Keratinocyte (primary cell): ENCODE results near the gene ANKZF1. TPM values are rescaled to one million over a fixed set of nuclear protein-coding genes. Genes with fewer than 3 reads are reported as not detected.
A peak's percentile ranks its signal among the peaks of the same experiment; 100 is the strongest.

Source experiments
- DNase-seq: peaks from one replicate; pipeline ENCODE4 v3.0.0-alpha.2; 2011; ENCODE audit warnings: low read depth, missing footprints, low spot score
- FAIRE-seq: peaks from 2 replicates; lab custom pipeline; 2011; peaks lifted over from hg19 to GRCh38; lab: Jason Lieb, UNC
- H2AFZ ChIP-seq: 2 replicates; pipeline ENCODE4 v1.6.0; 2012; ENCODE audit warnings: low read length, control low read depth, inconsistent platforms; ENCODE audit not compliant: control insufficient read depth
- H3K27ac ChIP-seq: 2 replicates; pipeline ENCODE4 v1.5.1; 2011; ENCODE audit warnings: low read length; ENCODE audit not compliant: control insufficient read depth, insufficient read depth
- H3K27me3 ChIP-seq: 3 replicates; pipeline ENCODE4 v1.6.0; 2011; ENCODE audit warnings: low read length; ENCODE audit not compliant: control insufficient read depth, insufficient read depth; ENCODE audit errors: extremely low read depth
- H3K36me3 ChIP-seq, 2 experiments: 2 replicates in 1 of 2; 3 replicates in 1 of 2; pipeline ENCODE4 v1.5.1; 2011; ENCODE audit warnings: low read length in 2 of 2, mild to moderate bottlenecking in 1 of 2; ENCODE audit not compliant: control insufficient read depth in 2 of 2, insufficient read depth in 2 of 2; ENCODE audit errors: extremely low read depth in 1 of 2
- H3K4me1 ChIP-seq: 3 replicates; pipeline ENCODE4 v1.5.1; 2011; ENCODE audit warnings: low read length; ENCODE audit not compliant: control insufficient read depth, insufficient read depth; ENCODE audit errors: extremely low read depth
- H3K4me2 ChIP-seq: 3 replicates; pipeline ENCODE4 v1.6.0; 2011; ENCODE audit warnings: low read depth, low read length; ENCODE audit not compliant: control insufficient read depth, insufficient read depth; ENCODE audit errors: extremely low read depth
- H3K4me3 ChIP-seq, 3 experiments: fragments of 200-600 bp in 1 of 3; sonication (generic) in 1 of 3; 2 replicates in 2 of 3; 3 replicates in 1 of 3; pipeline ENCODE4 v1.5.1; 2011 to 2016; ENCODE audit warnings: low read length in 3 of 3, mild to moderate bottlenecking in 3 of 3, control low read depth in 2 of 3, inconsistent platforms in 1 of 3, low read depth in 1 of 3, mixed read lengths in 1 of 3, mixed run types in 1 of 3, moderate library complexity in 1 of 3; ENCODE audit not compliant: control insufficient read depth in 2 of 3, insufficient read depth in 2 of 3; ENCODE audit errors: extremely low read depth in 1 of 3
- H3K79me2 ChIP-seq: 2 replicates; pipeline ENCODE4 v1.6.0; 2012; ENCODE audit warnings: low read length; ENCODE audit not compliant: control insufficient read depth, insufficient read depth
- H3K9ac ChIP-seq: 3 replicates; pipeline ENCODE4 v1.6.0; 2011; ENCODE audit warnings: low read length; ENCODE audit not compliant: control insufficient read depth, insufficient read depth; ENCODE audit errors: extremely low read depth
- H3K9me1 ChIP-seq: 3 replicates; pipeline ENCODE4 v1.6.0; 2011; ENCODE audit warnings: low read length; ENCODE audit not compliant: control insufficient read depth, insufficient read depth; ENCODE audit errors: extremely low read depth
- H3K9me3 ChIP-seq: 2 replicates; pipeline ENCODE4 v1.5.1; 2012; ENCODE audit warnings: low read depth, low read length; ENCODE audit not compliant: control insufficient read depth
- H4K20me1 ChIP-seq: 3 replicates; pipeline ENCODE4 v1.6.0; 2011; ENCODE audit warnings: low read length; ENCODE audit not compliant: control insufficient read depth, insufficient read depth; ENCODE audit errors: extremely low read depth
- EZH2 ChIP-seq: IDR thresholded peaks from one replicate; pipeline ENCODE4 v1.6.1; 2012; ENCODE audit warnings: inconsistent platforms, mild to moderate bottlenecking, low read length, moderate library complexity
- dilution Hi-C: fragments of 300-500 bp; cut with MboI; formaldehyde crosslinking; loops from one replicate; pipeline ENCODE4 v1.7.0; 2020; ENCODE audit warnings: low sequenced_read_pairs; ENCODE audit not compliant: extremely low pct_ligation_motif_present
- polyA plus RNA-seq, 5 experiments: library from polyadenylated mRNA; depleted of rRNA in 3 of 5; stranded (reverse) in 3 of 5; stranded (forward) in 1 of 5; unstranded in 1 of 5; fragments of >200 nt; gene quantifications; 1 replicate in 1 of 5; 2 replicates in 3 of 5; 3 replicates in 1 of 5; pipeline versions ENCODE4 v1.2.1 to v1.2.3, GENCODE V29; 2011 to 2012; ENCODE audit warnings: missing spikeins in 2 of 5, low read depth in 1 of 5, low replicate concordance in 1 of 5
- TF ChIP-seq, protein P1 (sequence below), 3 experiments: IDR thresholded peaks in 1 of 3; conservative IDR thresholded peaks in 1 of 3; optimal IDR thresholded peaks in 1 of 3; 2 replicates in 2 of 3; 3 replicates in 1 of 3; pipeline versions ENCODE3 to v1.5.1; 2011; ENCODE audit warnings: low read length in 3 of 3, mild to moderate bottlenecking in 3 of 3, moderate library complexity in 2 of 3, control low read depth in 1 of 3, inconsistent platforms in 1 of 3; ENCODE audit not compliant: insufficient read depth in 2 of 3; ENCODE audit errors: extremely low read depth in 1 of 3

ANKZF1 gene
- polyA plus RNA-seq, 1 donor (not counting 4 experiments of a cell fraction or from before 2014, with no cell fraction given), result 35.1 TPM

DNA sequence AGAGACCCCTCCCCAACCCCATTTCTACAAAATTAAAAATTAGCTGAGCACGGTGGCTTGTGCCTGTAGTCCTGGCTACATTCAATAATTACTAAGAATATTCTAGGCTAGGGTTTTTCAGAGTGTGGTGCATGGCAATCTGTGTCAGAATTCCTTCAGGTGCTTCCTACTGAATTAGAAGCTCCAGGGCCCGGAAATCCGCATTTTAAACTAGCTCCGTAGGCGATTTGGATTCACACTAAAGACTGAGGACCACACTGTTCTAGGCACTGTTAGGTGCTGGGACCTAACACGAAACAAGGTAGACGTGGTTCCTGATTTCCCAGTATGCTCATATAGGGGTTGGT lies 23.7 kb upstream of the ANKZF1 start:
- H3K4me1 ChIP-seq, result peaks cover 16% of the 10 kb centered on the region
- dilution Hi-C loops, result no loop called here
- H3K9me3 ChIP-seq, result no peaks in the 10 kb centered on the region
- peak overlapping the region; percentile 89 for H2AFZ ChIP-seq
- no peaks in the 10 kb centered on the region for H4K20me1 ChIP-seq
- no peak overlapping the region for H3K27ac ChIP-seq
- peak overlapping the region; percentile 83 for H3K4me2 ChIP-seq
- H3K9ac ChIP-seq, result peak overlapping the region; percentile 70
- FAIRE-seq (peak; percentile 55), DNase-seq (no peak)
- no peak for TF ChIP-seq EZH2
- peaks cover 7 to 13% of the 10 kb centered on the region in 2 experiments for H3K36me3 ChIP-seq
- H3K9me1 ChIP-seq, result no peaks in the 10 kb centered on the region
- no peaks in the 10 kb centered on the region for H3K27me3 ChIP-seq
- H3K4me3 ChIP-seq, result peak overlapping the region; percentile 45 to 66 (median 62)
- H3K79me2 ChIP-seq, result no peaks in the 10 kb centered on the region

DNA sequence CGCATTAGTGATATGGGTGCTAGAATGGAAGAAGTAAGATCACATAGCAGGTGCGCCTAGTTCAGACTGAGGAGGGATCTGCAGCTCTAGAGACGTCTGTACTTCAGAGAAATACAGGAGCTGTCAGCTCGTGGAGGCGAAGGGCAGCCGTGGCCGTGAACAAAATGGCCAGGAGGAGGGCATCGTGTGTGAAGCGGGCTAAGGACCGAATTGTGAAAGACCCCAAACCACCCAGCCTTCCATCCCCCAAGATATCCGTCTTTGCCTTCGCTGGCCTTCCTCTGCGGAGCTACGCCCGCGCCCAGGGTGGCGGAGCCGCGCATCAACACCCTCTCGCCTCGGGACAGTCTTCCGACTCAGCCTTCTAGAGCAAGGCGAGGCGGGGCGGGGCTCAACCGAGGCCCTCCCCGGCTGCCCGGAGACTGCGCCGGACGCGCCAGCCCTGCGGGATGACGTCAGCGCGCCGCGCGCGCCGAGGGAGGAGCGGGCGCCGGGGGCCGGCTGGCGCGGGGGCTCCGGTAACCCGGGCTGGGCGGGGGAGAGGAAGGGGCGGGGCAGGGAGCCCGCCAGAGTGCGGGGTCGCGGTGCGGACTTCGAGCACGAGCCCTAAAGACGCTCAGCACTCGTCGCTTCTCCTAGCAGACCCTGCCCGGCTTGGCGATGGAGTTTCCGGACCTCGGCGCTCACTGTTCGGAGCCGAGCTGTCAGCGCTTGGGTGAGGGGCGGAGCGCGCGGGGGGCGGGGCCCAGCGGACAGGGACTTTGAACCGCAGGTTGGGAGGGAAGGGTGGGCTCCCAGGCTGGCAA lies 23.1 kb upstream of the ANKZF1 start, which contains the start of gene ZFAND2B:
ZFAND2B (plus strand) TSS at position 455 of the 806 bp plus-strand sequence; CDS start at position 661, 206 bp downstream.
- no peaks in the 10 kb centered on the region for H3K79me2 ChIP-seq
- FAIRE-seq (peak; percentile 17), DNase-seq (no peak)
- no peaks in the 10 kb centered on the region for H3K27me3 ChIP-seq
- H3K9ac ChIP-seq, result peak within 1 kb of the TSS; percentile 70
- peak within 1 kb of the TSS; percentile 51 for H3K27ac ChIP-seq
- no peaks in the 10 kb centered on the region for H3K9me3 ChIP-seq
- peak within 1 kb of the TSS; percentile 90 for H2AFZ ChIP-seq
- H3K36me3 ChIP-seq, result peaks cover 7 to 17% of the 10 kb centered on the region in 2 experiments
- no peaks in the 10 kb centered on the region for H4K20me1 ChIP-seq
- no peak for TF ChIP-seq EZH2
- TF ChIP-seq, protein P1, sequence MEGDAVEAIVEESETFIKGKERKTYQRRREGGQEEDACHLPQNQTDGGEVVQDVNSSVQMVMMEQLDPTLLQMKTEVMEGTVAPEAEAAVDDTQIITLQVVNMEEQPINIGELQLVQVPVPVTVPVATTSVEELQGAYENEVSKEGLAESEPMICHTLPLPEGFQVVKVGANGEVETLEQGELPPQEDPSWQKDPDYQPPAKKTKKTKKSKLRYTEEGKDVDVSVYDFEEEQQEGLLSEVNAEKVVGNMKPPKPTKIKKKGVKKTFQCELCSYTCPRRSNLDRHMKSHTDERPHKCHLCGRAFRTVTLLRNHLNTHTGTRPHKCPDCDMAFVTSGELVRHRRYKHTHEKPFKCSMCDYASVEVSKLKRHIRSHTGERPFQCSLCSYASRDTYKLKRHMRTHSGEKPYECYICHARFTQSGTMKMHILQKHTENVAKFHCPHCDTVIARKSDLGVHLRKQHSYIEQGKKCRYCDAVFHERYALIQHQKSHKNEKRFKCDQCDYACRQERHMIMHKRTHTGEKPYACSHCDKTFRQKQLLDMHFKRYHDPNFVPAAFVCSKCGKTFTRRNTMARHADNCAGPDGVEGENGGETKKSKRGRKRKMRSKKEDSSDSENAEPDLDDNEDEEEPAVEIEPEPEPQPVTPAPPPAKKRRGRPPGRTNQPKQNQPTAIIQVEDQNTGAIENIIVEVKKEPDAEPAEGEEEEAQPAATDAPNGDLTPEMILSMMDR (optimal IDR thresholded peaks at IDR 0.05 in 1 of 3, IDR thresholded peaks at IDR 0.05 in 1 of 3, conservative IDR thresholded peaks at IDR 0.05 in 1 of 3; ENCODE audit: extremely low read depth in 1 of 3, insufficient read depth in 2 of 3, low read length in 3 of 3), result peak in 1 of 3 experiments; percentile 2
- H3K4me2 ChIP-seq, result peak within 1 kb of the TSS; percentile 84
- H3K4me3 ChIP-seq, result peak within 1 kb of the TSS; percentile 45 to 66 (median 62)
- peaks cover 16% of the 10 kb centered on the region for H3K4me1 ChIP-seq
- no peaks in the 10 kb centered on the region for H3K9me1 ChIP-seq
- dilution Hi-C loops, result no loop called here
